Fibroblast of villous mesenchyme (primary cell): ENCODE measurements around the gene GOLT1A. TPM values are rescaled to one million over a fixed set of nuclear protein-coding genes. Genes with fewer than 3 reads are reported as not detected.

Source experiments
- DNase-seq: peaks from one replicate; pipeline ENCODE4 v3.0.0-alpha.2; 2010; ENCODE audit warnings: low read depth
- H3K4me3 ChIP-seq: 2 replicates; pipeline ENCODE4 v1.5.1; 2011; ENCODE audit warnings: low read depth, mild to moderate bottlenecking, low read length
- CTCF ChIP-seq: IDR thresholded peaks from 2 replicates; pipeline ENCODE4 v1.5.1; 2012; ENCODE audit warnings: low read depth, mild to moderate bottlenecking, low read length; ENCODE audit not compliant: insufficient read depth
- total RNA-seq: library from RNA; depleted of rRNA; stranded (reverse); fragments of >200 nt; gene quantifications from 2 replicates; pipeline ENCODE4 v1.2.3, GENCODE V29; 2012

The GOLT1A gene
- total RNA-seq, 1 donor = not detected

- TF ChIP-seq CTCF = no peak
- H3K4me3 ChIP-seq = no peak overlapping the region
- no peak for DNase-seq
These were observed 10.9 kb upstream of the GOLT1A start for GRCh38 chr1:204224655-204225054.

DNA sequence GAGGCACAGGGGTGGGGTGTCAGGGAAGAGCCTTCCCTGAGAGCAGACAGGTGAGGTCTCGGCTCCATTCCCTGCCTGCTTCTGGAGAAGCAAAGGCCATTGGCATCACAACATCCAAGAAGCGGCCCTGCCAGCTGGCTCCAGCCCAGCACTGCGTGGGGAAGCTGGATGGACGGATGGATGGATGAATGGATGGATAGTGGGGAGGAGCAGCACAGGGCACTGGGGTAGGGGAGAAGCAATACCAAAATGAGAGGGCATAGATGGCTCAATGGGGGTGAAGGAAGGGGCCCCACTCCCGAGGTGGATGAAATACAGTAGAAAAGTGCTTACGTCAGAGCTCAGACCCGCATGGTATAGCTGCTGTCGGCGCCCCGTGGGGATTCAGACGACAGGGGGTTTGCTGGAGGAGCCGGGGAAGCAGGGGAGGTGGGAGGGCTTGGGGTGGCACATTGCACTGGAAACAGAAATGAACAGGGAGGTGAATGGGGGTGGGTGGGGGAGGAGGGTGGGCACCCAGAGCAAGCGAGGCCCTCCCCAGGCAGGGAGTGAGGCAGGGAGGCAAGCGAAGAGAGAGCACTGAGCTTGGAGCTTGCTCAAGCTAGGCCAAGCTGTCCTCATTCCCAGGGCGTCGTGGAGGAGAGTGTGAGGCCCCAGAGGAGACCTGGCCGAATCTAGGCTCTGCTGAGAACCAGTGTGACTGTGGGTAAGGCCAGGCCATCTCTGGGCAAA is 9.5 kb upstream of the GOLT1A start:
- TF ChIP-seq CTCF = no peak
- H3K4me3 ChIP-seq = no peak overlapping the region
- no peak for DNase-seq

DNA sequence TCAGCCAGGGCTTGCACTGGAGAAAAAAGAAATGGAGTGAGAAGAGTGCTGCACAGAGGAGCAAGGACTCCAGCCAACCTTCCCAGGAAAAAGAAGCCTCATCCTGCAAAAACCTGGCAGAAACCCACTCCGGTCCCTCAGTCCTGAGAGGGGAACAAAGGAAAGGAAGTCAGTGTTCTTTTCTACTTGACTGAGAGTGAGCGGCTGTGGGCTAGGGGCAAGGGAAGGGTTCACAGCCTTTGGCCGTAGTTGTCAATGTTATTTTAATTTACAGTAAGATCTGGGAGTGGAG is 8.9 kb upstream of the GOLT1A start:
- TF ChIP-seq CTCF = no peak
- DNase-seq = no peak
- H3K4me3 ChIP-seq = no peak overlapping the region

DNA sequence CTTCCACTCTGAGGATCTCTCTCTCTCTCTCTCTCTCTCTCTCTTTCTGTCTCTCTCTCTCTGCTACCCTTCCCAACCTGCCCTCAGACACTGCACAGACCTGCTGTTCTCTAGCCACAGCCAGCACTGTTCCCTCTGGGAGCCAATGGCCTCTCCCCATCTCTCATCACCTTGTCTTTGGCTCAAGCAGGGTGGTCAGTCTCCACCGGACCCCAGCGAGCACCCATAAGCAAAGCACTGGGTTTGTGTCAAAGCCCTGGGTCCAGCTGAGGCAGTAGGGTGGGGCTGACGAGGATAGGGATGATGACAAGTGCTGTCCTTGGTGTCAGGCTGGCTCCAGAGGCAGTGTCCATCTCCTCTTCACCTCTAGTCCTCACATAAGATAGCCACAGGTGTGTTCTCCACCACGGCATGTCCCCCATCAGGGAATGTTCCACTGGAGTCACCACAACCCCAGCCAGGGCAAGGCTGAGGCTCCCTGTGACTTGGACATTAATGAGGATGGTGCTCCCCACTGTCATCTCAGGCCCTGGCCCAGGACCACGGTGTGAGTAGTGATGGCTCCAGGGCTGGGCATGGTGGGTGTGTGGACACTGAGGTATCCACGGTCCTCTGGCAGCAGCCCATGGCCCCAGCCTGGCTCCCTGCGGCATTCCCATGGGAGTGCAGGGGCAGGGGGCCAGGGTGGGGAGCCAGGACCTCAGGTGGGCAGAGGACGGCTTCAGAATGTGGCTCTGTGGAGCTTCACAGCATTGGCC is 8.4 kb upstream of the GOLT1A start:
- no peak overlapping the region for H3K4me3 ChIP-seq
- DNase-seq = no peak
- no peak for TF ChIP-seq CTCF

GRCh38 chr1:204221271-204221670 is 7.5 kb upstream of the GOLT1A start:
- no peak for DNase-seq
- TF ChIP-seq CTCF = no peak
- no peak overlapping the region for H3K4me3 ChIP-seq

GRCh38 chr1:204219971-204220616 is 6.3 kb upstream of the GOLT1A start:
- H3K4me3 ChIP-seq = no peak overlapping the region
- peak; percentile 5 for DNase-seq
- no peak for TF ChIP-seq CTCF
